Fibroblast of lung (primary cell): ENCODE measurements around the gene RDH11.

Experiments used
- EZH2 ChIP-seq: IDR thresholded peaks from 2 replicates; pipeline ENCODE4 v1.5.1; 2012; ENCODE audit warnings: low read length, control low read depth, mild to moderate bottlenecking; ENCODE audit errors: missing control alignments
- TF ChIP-seq, protein P1 (sequence below), 2 donors: IDR thresholded peaks in 1 of 2; conservative IDR thresholded peaks in 1 of 2; 1 replicate in 1 of 2; 2 replicates in 1 of 2; pipeline ENCODE4 v1.5.1; 2011 to 2012; ENCODE audit warnings: low read length in 2 of 2, control low read depth in 1 of 2, inconsistent platforms in 1 of 2, low read depth in 1 of 2, mild to moderate bottlenecking in 1 of 2

DNA sequence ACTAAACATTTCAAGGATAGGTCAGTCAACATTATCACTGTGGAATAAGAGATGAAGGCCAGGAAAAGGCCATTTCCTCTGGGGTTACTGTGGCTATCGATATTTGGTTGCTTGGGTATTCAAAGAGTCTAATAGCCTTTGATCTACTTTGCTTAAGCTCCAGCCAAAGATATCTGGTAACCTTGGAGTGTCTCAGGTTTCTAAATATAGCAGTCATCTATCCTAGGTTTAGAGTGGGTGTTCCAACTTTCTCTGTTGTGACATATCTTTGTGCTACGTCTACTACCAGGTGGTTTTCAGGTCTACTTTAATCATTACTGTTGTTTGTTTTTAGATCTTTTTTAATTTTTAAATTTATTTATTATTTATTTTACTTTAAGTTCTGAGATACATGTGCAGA, 48.5 kb upstream of the RDH11 start:
- TF ChIP-seq, protein P1, sequence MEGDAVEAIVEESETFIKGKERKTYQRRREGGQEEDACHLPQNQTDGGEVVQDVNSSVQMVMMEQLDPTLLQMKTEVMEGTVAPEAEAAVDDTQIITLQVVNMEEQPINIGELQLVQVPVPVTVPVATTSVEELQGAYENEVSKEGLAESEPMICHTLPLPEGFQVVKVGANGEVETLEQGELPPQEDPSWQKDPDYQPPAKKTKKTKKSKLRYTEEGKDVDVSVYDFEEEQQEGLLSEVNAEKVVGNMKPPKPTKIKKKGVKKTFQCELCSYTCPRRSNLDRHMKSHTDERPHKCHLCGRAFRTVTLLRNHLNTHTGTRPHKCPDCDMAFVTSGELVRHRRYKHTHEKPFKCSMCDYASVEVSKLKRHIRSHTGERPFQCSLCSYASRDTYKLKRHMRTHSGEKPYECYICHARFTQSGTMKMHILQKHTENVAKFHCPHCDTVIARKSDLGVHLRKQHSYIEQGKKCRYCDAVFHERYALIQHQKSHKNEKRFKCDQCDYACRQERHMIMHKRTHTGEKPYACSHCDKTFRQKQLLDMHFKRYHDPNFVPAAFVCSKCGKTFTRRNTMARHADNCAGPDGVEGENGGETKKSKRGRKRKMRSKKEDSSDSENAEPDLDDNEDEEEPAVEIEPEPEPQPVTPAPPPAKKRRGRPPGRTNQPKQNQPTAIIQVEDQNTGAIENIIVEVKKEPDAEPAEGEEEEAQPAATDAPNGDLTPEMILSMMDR (conservative IDR thresholded peaks at IDR 0.05 in 1 of 2, IDR thresholded peaks at IDR 0.05 in 1 of 2; ENCODE audit: low read depth in 1 of 2, low read length in 2 of 2): no peak
- TF ChIP-seq EZH2: no peak
